Gastroesophageal sphincter (tissue), 3 donors: ENCODE results near the gene SLC44A1.

Source experiments
- CTCF ChIP-seq, 4 experiments: fragments of 200-600 bp in 2 of 4; fragments of 450-650 bp in 2 of 4; sonication (generic) in 1 of 4; IDR thresholded peaks; one replicate each; pipeline ENCODE4 v1.5.1; 2017 to 2019; ENCODE audit warnings: antibody characterized with exemption in 4 of 4, mild to moderate bottlenecking in 2 of 4, moderate library complexity in 2 of 4
- POLR2A ChIP-seq, 2 donors: fragments of 450-650 bp; IDR thresholded peaks; one replicate each; pipeline ENCODE4 v1.6.1; 2017; ENCODE audit warnings: antibody characterized with exemption in 2 of 2, mild to moderate bottlenecking in 2 of 2, moderate library complexity in 1 of 2

- TF ChIP-seq CTCF (IDR thresholded peaks at IDR 0.05) (no peak), POLR2A (IDR thresholded peaks at IDR 0.05) (no peak)
Observed at GRCh38 chr9:105390871-105391270, 146.4 kb downstream of the SLC44A1 start.
